HCT116 (cell line): ENCODE data around the gene CEBPB. TPM values are rescaled to one million over a fixed set of nuclear protein-coding genes. Genes with fewer than 3 reads are reported as not detected.

Source experiments
- ATAC-seq: fragments of 200-7000 bp; cut with Tn5 transposase; 2 replicates; pipeline ENCODE4 v1.9.1; 2020; ENCODE audit warnings: mild to moderate bottlenecking, moderate library complexity
- BruUV-seq: library from RNA; stranded (reverse); fragments of 400-500 nt; replicated peaks from 2 replicates; lab custom pipeline; 2021; lab: Mats Ljungman, UMichigan
- CTCF ChIA-PET: fragments of 300-600 bp; sonication (Branson Sonifier 250); formaldehyde crosslinking; loops from one replicate; lab custom pipeline; 2021; ENCODE audit warnings: antibody characterized with exemption; lab: Charles Lee
- POLR2A ChIA-PET: fragments of 300-600, 350-600 bp; sonication (Branson Sonifier 250); formaldehyde crosslinking; loops from one replicate; lab custom pipeline; 2021; ENCODE audit warnings: antibody characterized with exemption; lab: Charles Lee
- RAD21 ChIA-PET, 2 experiments: fragments of 300-600 bp; sonication (Branson Sonifier 250); formaldehyde crosslinking; loops; one replicate each; lab custom pipeline; 2023; ENCODE audit warnings: low total read pairs in 2 of 2; ENCODE audit not compliant: uncharacterized antibody in 2 of 2, unreplicated experiment in 2 of 2, low non-redundant PET in 1 of 2; lab: Charles Lee
- DNase-seq: peaks from one replicate; pipeline ENCODE4 v3.0.0-alpha.2; 2010; ENCODE audit warnings: low read depth, low spot score
- H2AFZ ChIP-seq: fragments of 200-600 bp; shearing (Covaris generic), sonication (generic); 2 replicates; pipeline ENCODE4 v1.6.1; 2017; ENCODE audit warnings: low read depth, mixed run types, mixed read lengths, antibody characterized with exemption, low read length; ENCODE audit not compliant: poor library complexity, severe bottlenecking
- H3K27ac ChIP-seq: 2 replicates; pipeline ENCODE4 v1.5.1; 2012; ENCODE audit warnings: low read depth, low read length
- H3K27me3 ChIP-seq: fragments of 200-600 bp; sonication (generic); 2 replicates; pipeline ENCODE4 v1.6.1; 2016; ENCODE audit warnings: mixed run types, low read length, mixed read lengths; ENCODE audit not compliant: insufficient read depth
- H3K36me3 ChIP-seq, 2 experiments: fragments of 200-500 bp in 1 of 2; fragments of 200-600 bp in 1 of 2; sonication (Bioruptor generic) in 1 of 2; sonication (generic) in 1 of 2; 2 replicates each; pipeline versions ENCODE4 v1.5.1 to v1.6.1; 2014 to 2016; ENCODE audit warnings: low read length in 2 of 2, inconsistent platforms in 1 of 2, mixed read lengths in 1 of 2, mixed run types in 1 of 2; ENCODE audit not compliant: insufficient read depth in 2 of 2, control insufficient read depth in 1 of 2
- H3K4me1 ChIP-seq, 2 experiments: fragments of 200-600 bp in 1 of 2; sonication (generic) in 1 of 2; 2 replicates each; pipeline versions ENCODE4 v1.5.1 to v1.6.1; 2012 to 2017; ENCODE audit warnings: low read length in 2 of 2, inconsistent platforms in 1 of 2, mild to moderate bottlenecking in 1 of 2, mixed read lengths in 1 of 2, mixed run types in 1 of 2, moderate library complexity in 1 of 2; ENCODE audit not compliant: insufficient read depth in 2 of 2, control insufficient read depth in 1 of 2
- H3K4me2 ChIP-seq: fragments of 200-600 bp; sonication (generic); 2 replicates; pipeline ENCODE4 v1.6.1; 2017; ENCODE audit warnings: mixed run types, low read length, mixed read lengths
- H3K4me3 ChIP-seq, 2 experiments: fragments of 200-600 bp in 1 of 2; sonication (generic) in 1 of 2; replicated peaks in 1 of 2; 2 replicates each; pipeline ENCODE4 v1.5.1; 2011 to 2016; ENCODE audit warnings: low read length in 2 of 2, control low read depth in 1 of 2, low read depth in 1 of 2, mild to moderate bottlenecking in 1 of 2, mixed read lengths in 1 of 2, mixed run types in 1 of 2
- H3K79me2 ChIP-seq: fragments of 200-600 bp; sonication (generic); 2 replicates; pipeline ENCODE4 v1.6.1; 2017; ENCODE audit warnings: mild to moderate bottlenecking, mixed run types, low read length, moderate library complexity, mixed read lengths; ENCODE audit not compliant: insufficient read depth
- H3K9ac ChIP-seq: fragments of 200-600 bp; sonication (generic); 2 replicates; pipeline ENCODE4 v1.6.1; 2016; ENCODE audit warnings: low read length, mixed read lengths
- H3K9me2 ChIP-seq: fragments of 200-600 bp; sonication (generic), shearing (Covaris generic); 2 replicates; pipeline ENCODE4 v1.6.1; 2017; ENCODE audit warnings: mixed run types, mild to moderate bottlenecking, moderate library complexity; ENCODE audit not compliant: insufficient read depth
- H3K9me3 ChIP-seq, 2 experiments: fragments of 200-500 bp in 1 of 2; fragments of 200-600 bp in 1 of 2; sonication (Bioruptor generic) in 1 of 2; sonication (generic) in 1 of 2; 2 replicates each; pipeline ENCODE4 v1.6.1; 2014 to 2017; ENCODE audit warnings: low read length in 2 of 2, mixed read lengths in 2 of 2, inconsistent platforms in 1 of 2, low read depth in 1 of 2, mild to moderate bottlenecking in 1 of 2, mixed run types in 1 of 2, moderate library complexity in 1 of 2; ENCODE audit not compliant: control insufficient read depth in 1 of 2, insufficient read depth in 1 of 2
- H4K20me1 ChIP-seq: fragments of 200-600 bp; sonication (generic), shearing (Covaris generic); 2 replicates; pipeline ENCODE4 v1.6.1; 2017; ENCODE audit warnings: mixed run types, mild to moderate bottlenecking, moderate library complexity; ENCODE audit not compliant: insufficient read depth
- CBX3 ChIP-seq: IDR thresholded peaks from 2 replicates; pipeline ENCODE4 v1.6.1; 2012; ENCODE audit warnings: low read depth
- CEBPB ChIP-seq: IDR thresholded peaks from 2 replicates; pipeline ENCODE4 v1.6.1; 2012; ENCODE audit warnings: low read depth
- EGR1 ChIP-seq: IDR thresholded peaks from 2 replicates; pipeline ENCODE4 v1.6.1; 2012; ENCODE audit warnings: low read depth
- EZH2 ChIP-seq: fragments of 200-600 bp; sonication (generic); IDR thresholded peaks from 2 replicates; pipeline ENCODE4 v1.6.1; 2017; ENCODE audit warnings: antibody characterized with exemption, mixed run types
- EZH2phosphoT487 ChIP-seq: fragments of 200-600 bp; IDR thresholded peaks from 2 replicates; pipeline ENCODE4 v1.6.1; 2018; ENCODE audit warnings: antibody characterized with exemption, borderline replicate concordance
- JUND ChIP-seq: IDR thresholded peaks from 2 replicates; pipeline ENCODE4 v1.6.1; 2012
- POLR2AphosphoS5 ChIP-seq: IDR thresholded peaks from 2 replicates; pipeline ENCODE4 v1.6.1; 2011; ENCODE audit warnings: mild to moderate bottlenecking, low read depth, low read length, moderate library complexity
- RAD21 ChIP-seq: IDR thresholded peaks from 2 replicates; pipeline ENCODE4 v1.6.1; 2012; ENCODE audit warnings: low read depth, mild to moderate bottlenecking
- SP1 ChIP-seq: IDR thresholded peaks from 2 replicates; pipeline ENCODE4 v1.6.1; 2012; ENCODE audit warnings: low read depth
- YY1 ChIP-seq: IDR thresholded peaks from 2 replicates; pipeline ENCODE4 v1.6.1; 2011; ENCODE audit warnings: low read length, low read depth, moderate library complexity, mild to moderate bottlenecking; ENCODE audit not compliant: insufficient replicate concordance; ENCODE audit errors: extremely low read depth
- ZFX ChIP-seq: fragments of 450-650 bp; IDR thresholded peaks from 2 replicates; pipeline ENCODE4 v1.6.1; 2017
- intact Hi-C: fragments of 100-400 bp; cut with micrococcal nuclease; formaldehyde crosslinking; loops from 2 replicates; pipeline ENCODE4 v1.10.0; 2022
- total RNA-seq: library from RNA; stranded (reverse); gene quantifications from one replicate; pipeline ENCODE4 v1.2.1, GENCODE V29; 2021; ENCODE audit not compliant: unreplicated experiment
- TF ChIP-seq, protein P1 (sequence below): IDR thresholded peaks from 2 replicates; pipeline ENCODE4 v1.6.1; 2012
- TF ChIP-seq, protein P2 (sequence below), 3 experiments: fragments of 200-600 bp in 1 of 3; sonication (generic) in 1 of 3; IDR thresholded peaks in 2 of 3; conservative IDR thresholded peaks in 1 of 3; 2 replicates each; pipeline ENCODE4 v1.5.1; 2012 to 2017; ENCODE audit warnings: low read depth in 2 of 3, low read length in 2 of 3, antibody characterized with exemption in 1 of 3, borderline replicate concordance in 1 of 3, control low read depth in 1 of 3, mild to moderate bottlenecking in 1 of 3, mixed read lengths in 1 of 3, mixed run types in 1 of 3, moderate library complexity in 1 of 3; ENCODE audit not compliant: insufficient read depth in 1 of 3
- TF ChIP-seq, protein P3 (sequence below): IDR thresholded peaks from 2 replicates; pipeline ENCODE4 v1.6.1; 2012

Gene CEBPB
- total RNA-seq, 1 experiment from 2014 or later: 113 TPM

DNA sequence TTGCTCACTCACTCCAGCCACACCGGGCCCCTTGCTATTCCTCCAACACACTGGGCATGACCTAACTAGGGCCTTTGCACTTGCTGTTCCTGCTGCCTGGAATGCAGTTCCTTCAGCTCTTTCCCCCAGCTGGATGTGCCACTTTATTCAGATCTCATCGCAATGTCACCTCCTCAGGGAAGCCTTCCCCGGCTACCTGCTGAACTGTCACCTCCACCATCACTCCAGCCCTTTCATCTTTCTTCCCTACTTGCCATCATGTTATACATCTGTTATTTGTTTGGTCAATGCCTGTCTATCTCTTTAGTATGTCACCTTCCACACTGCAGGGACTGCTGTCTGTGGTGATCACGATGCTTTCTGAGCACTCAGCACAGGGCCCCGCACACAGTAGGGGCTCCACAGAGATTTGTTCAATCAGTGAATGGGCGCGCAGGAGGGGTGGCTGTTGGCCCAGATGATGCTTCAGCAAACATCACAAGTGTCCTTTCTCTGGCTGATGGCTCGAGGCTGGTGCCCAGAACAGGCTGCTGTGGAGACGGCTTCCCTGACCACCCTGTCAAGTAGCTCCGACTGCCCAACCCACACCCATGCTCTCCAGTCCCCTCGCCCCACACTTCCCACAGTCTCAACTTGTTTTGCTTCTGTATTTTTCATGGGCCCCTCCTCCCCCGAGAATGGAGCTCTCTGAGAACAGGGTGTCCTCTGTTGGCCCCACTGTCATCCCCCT is 31.8 kb downstream of the CEBPB start:
- TF ChIP-seq EZH2 (no peak), POLR2AphosphoS5 (no peak), YY1 (no peak), ZFX (no peak), CEBPB (no peak), SP1 (no peak), JUND (no peak), EGR1 (no peak), EZH2phosphoT487 (no peak), RAD21 (no peak), CBX3 (no peak)
- TF ChIP-seq, protein P1, sequence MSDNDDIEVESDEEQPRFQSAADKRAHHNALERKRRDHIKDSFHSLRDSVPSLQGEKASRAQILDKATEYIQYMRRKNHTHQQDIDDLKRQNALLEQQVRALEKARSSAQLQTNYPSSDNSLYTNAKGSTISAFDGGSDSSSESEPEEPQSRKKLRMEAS: no peak
- TF ChIP-seq, protein P2, sequence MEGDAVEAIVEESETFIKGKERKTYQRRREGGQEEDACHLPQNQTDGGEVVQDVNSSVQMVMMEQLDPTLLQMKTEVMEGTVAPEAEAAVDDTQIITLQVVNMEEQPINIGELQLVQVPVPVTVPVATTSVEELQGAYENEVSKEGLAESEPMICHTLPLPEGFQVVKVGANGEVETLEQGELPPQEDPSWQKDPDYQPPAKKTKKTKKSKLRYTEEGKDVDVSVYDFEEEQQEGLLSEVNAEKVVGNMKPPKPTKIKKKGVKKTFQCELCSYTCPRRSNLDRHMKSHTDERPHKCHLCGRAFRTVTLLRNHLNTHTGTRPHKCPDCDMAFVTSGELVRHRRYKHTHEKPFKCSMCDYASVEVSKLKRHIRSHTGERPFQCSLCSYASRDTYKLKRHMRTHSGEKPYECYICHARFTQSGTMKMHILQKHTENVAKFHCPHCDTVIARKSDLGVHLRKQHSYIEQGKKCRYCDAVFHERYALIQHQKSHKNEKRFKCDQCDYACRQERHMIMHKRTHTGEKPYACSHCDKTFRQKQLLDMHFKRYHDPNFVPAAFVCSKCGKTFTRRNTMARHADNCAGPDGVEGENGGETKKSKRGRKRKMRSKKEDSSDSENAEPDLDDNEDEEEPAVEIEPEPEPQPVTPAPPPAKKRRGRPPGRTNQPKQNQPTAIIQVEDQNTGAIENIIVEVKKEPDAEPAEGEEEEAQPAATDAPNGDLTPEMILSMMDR (IDR thresholded peaks at IDR 0.05 in 2 of 3, conservative IDR thresholded peaks at IDR 0.05 in 1 of 3; ENCODE audit: borderline replicate concordance in 1 of 3, insufficient read depth in 1 of 3, low read depth in 2 of 3, low read length in 2 of 3): no peak
- TF ChIP-seq, protein P3, sequence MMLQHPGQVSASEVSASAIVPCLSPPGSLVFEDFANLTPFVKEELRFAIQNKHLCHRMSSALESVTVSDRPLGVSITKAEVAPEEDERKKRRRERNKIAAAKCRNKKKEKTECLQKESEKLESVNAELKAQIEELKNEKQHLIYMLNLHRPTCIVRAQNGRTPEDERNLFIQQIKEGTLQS: no peak
- no peak for ATAC-seq
- H3K9ac ChIP-seq: no peak overlapping the region
- POLR2A ChIA-PET: no interaction called here
- DNase-seq: no peak
- CTCF ChIA-PET: no interaction called here
- H3K79me2 ChIP-seq: no peaks in the 10 kb centered on the region
- intact Hi-C loops: no loop called here
- no peaks in the 10 kb centered on the region for H3K27me3 ChIP-seq
- H3K4me3 ChIP-seq: no peak overlapping the region
- H3K36me3 ChIP-seq: no peaks in the 10 kb centered on the region
- peaks cover 12 to 19% of the 10 kb centered on the region in 2 experiments; a peak in 3 of 4 replicates for H3K4me1 ChIP-seq
- no peaks in the 10 kb centered on the region for H3K9me2 ChIP-seq
- no peak overlapping the region for H2AFZ ChIP-seq
- H3K4me2 ChIP-seq: no peak overlapping the region
- H3K27ac ChIP-seq: no peak overlapping the region
- H4K20me1 ChIP-seq: no peaks in the 10 kb centered on the region
- BruUV-seq: no TSS peak
- RAD21 ChIA-PET: no interaction called here
- H3K9me3 ChIP-seq: no peaks in the 10 kb centered on the region; a peak in 1 of 4 replicates
